Right renal cortex interstitium (tissue), 3 donors: ENCODE data around the gene DDX41. TPM values are rescaled to one million over a fixed set of nuclear protein-coding genes. Genes with fewer than 3 reads are reported as not detected.
A peak's percentile ranks its signal among the peaks of the same experiment; 100 is the strongest.

Source experiments
- DNase-seq, 3 donors: peaks; one replicate each; pipeline ENCODE4 v3.0.0-alpha.2; 2013; ENCODE audit warnings: low read depth in 3 of 3, low spot score in 2 of 3
- polyA plus RNA-seq, 3 donors: library from polyadenylated mRNA; unstranded; fragments of 120-200 nt; gene quantifications; one replicate each; pipeline ENCODE4 v1.2.1, GENCODE V29; 2013; ENCODE audit not compliant: insufficient read length in 3 of 3

Gene DDX41
- polyA plus RNA-seq, 3 donors, result 93.0 to 105 (median 96.6) TPM

- peak in 1 of 3 donors; percentile 77 for DNase-seq
Measured at GRCh38 chr5:177500685-177501522, 15.9 kb downstream of the DDX41 start.

- DNase-seq, result no peak
Measured at GRCh38 chr5:177499842-177500241, 16.9 kb downstream of the DDX41 start.

GRCh38 chr5:177498013-177498787, 18.6 kb downstream of the DDX41 start:
- no peak for DNase-seq

- peak; percentile 92 to 94 (median 93) for DNase-seq
Measured at GRCh38 chr5:177497292-177498012, 19.3 kb downstream of the DDX41 start, which contains the start of gene PDLIM7. Gene PDLIM7 (minus strand): TSS chr5:177497604. CDS start chr5:177496512, 1,092 bp downstream.

- no peak for DNase-seq
Measured at GRCh38 chr5:177496727-177497291, 20.0 kb downstream of the DDX41 start.

GRCh38 chr5:177496070-177496726, 20.6 kb downstream of the DDX41 start:
- DNase-seq, result no peak

- no peak for DNase-seq
Measured at GRCh38 chr5:177495243-177496060, 21.3 kb downstream of the DDX41 start.

GRCh38 chr5:177494346-177495195, 22.2 kb downstream of the DDX41 start:
- no peak for DNase-seq

GRCh38 chr5:177493795-177494345, 22.9 kb downstream of the DDX41 start:
- no peak for DNase-seq

GRCh38 chr5:177492841-177493240, 23.9 kb downstream of the DDX41 start:
- DNase-seq, result no peak

- DNase-seq, result no peak
Measured at GRCh38 chr5:177491983-177492746, 24.6 kb downstream of the DDX41 start.

- no peak for DNase-seq
Measured at GRCh38 chr5:177491429-177491945, 25.3 kb downstream of the DDX41 start.

GRCh38 chr5:177490992-177491391, 25.8 kb downstream of the DDX41 start:
- DNase-seq, result no peak

- no peak for DNase-seq
Measured at GRCh38 chr5:177490311-177490991, 26.3 kb downstream of the DDX41 start.

GRCh38 chr5:177489119-177489716, 27.5 kb downstream of the DDX41 start:
- DNase-seq, result no peak

- no peak for DNase-seq
Measured at GRCh38 chr5:177487975-177488374, 28.8 kb downstream of the DDX41 start.
